ENCODE data around the gene TICRR.

Gene TICRR

DNA sequence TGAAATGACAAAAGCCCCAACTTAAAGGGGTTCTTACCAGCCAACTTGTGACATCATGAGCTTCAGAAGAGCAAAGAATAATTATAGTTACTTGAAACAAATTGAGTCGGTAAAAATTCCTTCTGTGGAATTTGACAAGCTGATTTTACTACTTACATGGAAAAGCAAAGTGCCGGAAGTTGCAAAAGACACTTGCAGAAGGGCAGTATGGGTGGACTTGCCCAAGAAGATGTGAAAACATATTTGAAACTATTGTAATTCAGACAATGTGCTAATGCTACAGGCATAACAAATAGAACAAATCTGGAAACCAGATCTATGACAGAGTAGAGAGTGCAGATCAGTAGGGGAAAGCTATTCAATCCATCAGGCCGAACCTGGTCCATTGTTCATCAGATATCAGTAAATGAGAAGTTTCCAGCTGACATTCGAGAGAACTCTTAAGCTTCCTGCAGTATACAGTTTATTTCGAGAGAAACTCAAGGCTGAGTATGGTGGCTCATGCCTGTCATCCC lies 82.5 kb downstream of the TICRR start:
- DNase-seq = no peak

DNA sequence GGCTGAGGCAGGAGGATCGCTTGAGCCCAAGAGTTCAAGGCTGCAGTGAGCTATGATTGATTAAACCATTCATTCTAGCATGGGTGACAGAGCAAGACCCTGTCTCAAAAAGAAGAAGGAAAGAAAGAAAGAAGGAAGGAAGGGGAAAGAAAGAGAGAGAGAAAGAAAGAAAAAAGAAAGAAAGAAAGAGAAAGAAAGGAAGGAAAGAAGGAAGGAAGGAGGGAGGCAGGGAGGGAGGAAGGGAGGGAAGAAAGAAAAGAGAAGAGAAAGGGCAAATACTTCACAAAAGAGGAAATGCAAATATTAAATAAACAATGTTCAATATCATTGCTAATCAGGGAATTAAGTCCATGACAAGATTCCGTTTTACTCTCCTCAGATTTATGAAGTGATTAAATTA lies 84.0 kb downstream of the TICRR start:
- no peak for DNase-seq

- no peak for DNase-seq
Measured at GRCh38 chr15:89660556-89660955, 85.3 kb downstream of the TICRR start.

GRCh38 chr15:89662893-89663626 lies 87.8 kb downstream of the TICRR start:
- peak; percentile 93 for DNase-seq

DNA sequence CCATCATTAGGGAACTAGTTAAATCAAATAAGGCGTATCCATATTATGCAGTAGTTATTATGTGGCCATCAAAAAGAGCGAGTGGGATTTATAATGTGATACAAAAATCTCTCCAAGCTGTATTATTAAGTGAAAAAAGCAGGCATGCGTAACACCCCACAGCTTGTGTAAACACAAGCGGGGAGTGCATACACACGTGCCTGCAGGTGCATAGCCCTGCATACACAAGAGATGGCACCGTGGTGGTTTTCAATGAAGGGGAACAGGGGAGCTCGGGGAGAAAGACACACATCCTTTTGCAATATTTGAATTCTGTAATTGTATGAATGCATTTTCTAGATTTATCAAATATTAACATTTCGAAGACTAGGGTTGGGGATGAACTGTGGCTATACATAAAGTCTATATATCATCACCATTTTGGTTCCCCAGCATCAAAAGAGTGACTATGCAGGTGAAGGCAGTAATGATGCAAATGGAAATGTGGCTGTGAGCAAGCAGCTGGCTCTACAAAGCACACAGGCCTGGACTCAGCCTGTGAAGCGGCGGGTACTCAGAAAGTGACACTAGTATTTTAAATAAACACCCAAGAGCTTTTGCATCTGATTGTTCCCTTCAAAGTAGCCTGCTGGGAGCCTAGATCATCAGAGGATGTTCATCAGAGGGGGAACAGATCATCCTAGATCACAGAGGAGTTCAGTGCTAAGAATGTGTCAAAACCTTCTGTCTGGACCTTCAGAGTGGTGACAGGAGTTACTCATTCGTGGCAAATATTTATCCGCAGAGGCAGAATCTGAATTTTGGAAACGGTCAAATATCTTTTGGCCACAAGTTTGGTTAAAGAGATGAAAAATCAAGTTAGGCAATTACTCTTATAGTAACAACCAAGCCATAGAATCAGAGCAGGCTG lies 89.4 kb downstream of the TICRR start:
- no peak for DNase-seq

DNA sequence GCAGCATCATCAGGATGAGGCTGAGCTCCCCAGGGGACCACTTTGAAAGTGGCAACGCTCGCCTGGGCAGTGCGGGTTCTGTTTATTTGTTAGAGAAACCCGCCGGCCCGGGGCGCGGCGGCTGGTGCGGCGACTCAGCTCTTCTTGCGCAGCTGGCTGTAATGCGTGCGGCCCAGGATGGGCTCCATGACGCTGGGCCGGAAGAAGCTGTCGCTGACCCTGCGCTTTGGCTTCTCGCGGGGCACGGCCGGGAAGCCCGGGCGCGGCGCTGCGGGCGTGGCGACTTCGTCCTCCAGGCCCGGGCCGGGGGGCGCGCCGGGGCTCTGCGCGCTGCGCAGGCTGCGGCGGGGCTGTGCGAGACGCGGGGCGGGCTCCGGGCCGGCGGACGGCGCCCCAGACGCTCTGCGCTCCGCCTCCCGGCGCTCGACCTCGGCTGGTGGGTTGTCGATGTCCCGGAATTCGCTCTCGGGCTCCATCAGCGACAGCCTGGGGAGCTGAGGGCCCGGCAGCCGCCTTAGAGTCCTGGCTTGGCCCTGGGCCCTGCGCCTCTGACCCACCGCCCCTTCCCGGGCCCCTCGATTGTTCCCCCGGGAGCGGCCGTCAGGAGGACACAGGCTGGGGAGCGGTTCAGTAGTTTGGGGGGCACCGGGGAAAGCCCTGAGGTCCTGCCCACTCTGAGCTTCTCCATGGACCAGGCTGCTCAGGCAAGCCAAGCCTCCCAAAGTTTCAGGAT lies 90.3 kb downstream of the TICRR start:
- DNase-seq = peak; percentile 48

- DNase-seq = no peak
Measured at GRCh38 chr15:89666184-89666857, 91.1 kb downstream of the TICRR start.

DNA sequence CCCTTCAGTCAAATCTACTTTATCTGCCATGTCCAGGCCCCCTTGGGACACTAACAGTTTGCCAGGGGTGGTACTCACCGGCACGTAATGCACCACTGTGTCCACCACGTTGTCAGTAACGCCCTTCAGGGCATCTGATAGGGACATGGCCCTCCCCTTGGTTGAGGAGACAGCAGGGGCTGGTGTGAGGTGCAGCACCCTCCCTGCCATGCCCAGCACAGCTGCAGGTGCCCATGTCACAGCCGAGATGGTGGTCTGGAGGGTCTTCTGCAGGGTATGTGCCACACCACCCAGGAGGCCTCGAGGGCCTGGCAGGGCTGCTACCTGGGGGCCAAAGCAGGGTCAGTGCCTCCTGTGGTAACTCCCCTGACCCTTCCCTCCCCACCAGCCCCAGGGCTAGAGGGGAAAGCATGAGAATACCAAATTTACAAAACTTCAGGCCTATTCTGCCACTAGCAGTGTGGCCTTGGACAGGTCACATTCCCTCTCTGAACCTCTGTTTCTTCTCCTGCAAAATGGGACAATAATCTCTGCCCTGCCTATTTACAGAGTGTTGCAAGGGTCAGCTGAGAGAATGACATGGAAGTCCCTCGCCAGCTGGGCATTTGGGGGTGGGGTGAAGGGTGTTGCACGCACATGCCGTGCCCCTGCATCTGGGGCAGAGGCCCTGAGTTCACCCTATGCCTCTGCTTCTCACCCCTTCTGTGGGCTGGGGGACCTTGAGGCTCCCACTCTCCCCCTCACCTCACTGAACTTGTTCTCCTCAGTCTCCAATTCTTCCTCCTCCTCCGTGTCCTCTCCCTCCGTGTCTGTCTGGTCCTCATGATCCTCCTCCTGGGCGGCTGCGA lies 91.8 kb downstream of the TICRR start:
- no peak for DNase-seq

DNA sequence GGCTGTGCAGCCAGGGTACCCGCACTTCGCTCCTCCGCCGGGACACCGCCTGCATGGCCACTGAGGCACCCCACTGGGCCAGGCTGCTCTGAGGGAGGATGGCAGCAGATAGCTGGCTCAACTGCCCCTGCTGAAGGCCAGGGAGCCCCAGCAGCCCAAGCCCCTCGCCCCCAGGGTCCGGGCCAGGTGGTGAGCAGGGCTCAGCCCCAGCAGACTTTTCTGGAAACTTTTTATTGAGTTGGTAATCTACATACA lies 92.4 kb downstream of the TICRR start:
- no peak for DNase-seq

DNA sequence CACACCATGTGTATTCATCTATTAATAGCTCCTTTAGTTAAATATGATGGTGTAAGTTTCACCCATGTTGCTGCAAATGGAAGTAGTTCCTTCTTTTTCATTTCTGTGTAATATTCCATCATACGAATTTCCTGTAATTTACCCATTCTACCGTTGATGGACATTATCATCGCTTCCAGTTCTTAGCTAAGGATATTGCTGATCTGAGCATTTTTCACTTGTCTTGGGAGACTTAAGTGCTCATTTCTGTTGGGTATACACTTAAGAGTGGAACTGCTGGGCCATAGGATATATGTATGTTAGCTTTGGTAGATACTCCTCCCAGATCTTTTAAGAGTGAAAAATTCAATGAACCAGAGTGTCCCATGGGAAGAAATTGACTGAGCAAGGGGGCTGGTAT lies 92.9 kb downstream of the TICRR start:
- no peak for DNase-seq

DNA sequence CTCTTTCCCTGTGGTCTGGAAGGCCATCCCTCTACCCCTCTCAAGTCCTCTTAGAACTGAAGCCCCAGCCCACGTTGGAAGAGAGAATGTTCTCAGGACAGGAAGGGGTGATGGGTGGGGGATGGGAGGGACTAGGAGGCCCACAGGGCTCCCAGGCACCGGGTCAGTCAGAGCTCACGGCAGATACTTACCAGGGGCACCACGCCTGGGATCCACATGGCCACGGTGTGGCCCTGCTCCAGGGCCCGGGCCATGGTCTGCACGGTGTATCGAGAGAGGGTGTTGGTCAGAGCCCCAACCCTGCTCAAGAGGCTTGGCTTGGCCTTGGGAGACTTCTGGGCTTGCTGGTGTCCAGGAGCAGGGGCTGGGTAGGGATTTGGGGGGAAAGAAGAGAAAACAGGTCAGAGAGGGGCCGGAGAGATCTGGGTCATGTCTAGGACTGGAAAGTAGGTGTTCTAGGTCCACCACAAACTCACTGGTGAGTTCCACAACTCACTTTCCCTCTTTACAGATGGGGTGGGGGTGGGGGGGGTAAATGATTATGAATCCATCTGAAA lies 94.1 kb downstream of the TICRR start:
- no peak for DNase-seq

GRCh38 chr15:89669941-89670340 lies 94.7 kb downstream of the TICRR start:
- DNase-seq = no peak

GRCh38 chr15:89670971-89671560 lies 95.8 kb downstream of the TICRR start:
- DNase-seq = no peak

GRCh38 chr15:89671687-89672086 lies 96.4 kb downstream of the TICRR start:
- no peak for DNase-seq

- peak; percentile 42 for DNase-seq
Measured at GRCh38 chr15:89672221-89673164, 97.2 kb downstream of the TICRR start.

- DNase-seq = peak; percentile 13
Measured at GRCh38 chr15:89673165-89673512, 97.9 kb downstream of the TICRR start.

DNA sequence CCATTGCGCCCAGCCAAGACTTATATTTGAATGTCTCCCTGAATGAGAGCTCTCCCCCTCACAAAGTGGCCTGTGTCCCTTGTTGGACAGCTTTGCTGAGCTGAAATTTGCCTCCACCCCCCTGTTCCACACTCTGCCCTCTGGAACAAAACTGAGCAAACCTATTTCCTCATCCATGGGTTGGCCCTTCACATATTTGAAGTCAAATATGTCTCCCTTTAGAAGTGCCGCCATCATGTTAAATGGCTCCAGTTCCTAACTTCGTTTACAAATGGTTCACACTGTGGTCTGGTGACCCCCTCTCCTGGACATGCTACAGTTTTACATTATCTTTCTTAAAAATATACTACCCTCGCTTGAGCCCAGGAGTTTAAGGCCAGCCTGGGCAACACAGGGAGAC lies 99.3 kb downstream of the TICRR start:
- no peak for DNase-seq

- no peak for DNase-seq
Measured at GRCh38 chr15:89675606-89676005, 100.3 kb downstream of the TICRR start.

GRCh38 chr15:89677381-89677780 lies 102.1 kb downstream of the TICRR start:
- no peak for DNase-seq

Measured in fibroblast of upper back skin (primary cell).